Small intestine (tissue), 7 donors: ENCODE data around the gene ASIC1. TPM values are rescaled to one million over a fixed set of nuclear protein-coding genes. Genes with fewer than 3 reads are reported as not detected.
"Not testable (repeated sequence)": the region's sequence is repeated elsewhere in the genome, so short reads cannot be mapped to it uniquely, and the experiment has no call there.

Experiments
- DNase-seq, 2 donors: peaks; one replicate each; pipeline versions ENCODE4 v3.0.0 to v3.0.0-alpha.2; 2013
- FAIRE-seq: peaks from 2 replicates; lab custom pipeline; 2012; peaks lifted over from hg19 to GRCh38; lab: Jason Lieb, UNC
- H3K27ac ChIP-seq, 3 donors: one replicate each; pipeline ENCODE4 v1.5.1; 2013; ENCODE audit warnings: low read length in 2 of 3, mild to moderate bottlenecking in 2 of 3, control low read depth in 1 of 3, inconsistent platforms in 1 of 3, low read depth in 1 of 3, moderate library complexity in 1 of 3
- H3K27me3 ChIP-seq, 3 donors: one replicate each; pipeline ENCODE4 v1.6.1; 2013; ENCODE audit warnings: low read length in 3 of 3, inconsistent platforms in 1 of 3; ENCODE audit not compliant: control insufficient read depth in 3 of 3, insufficient read depth in 3 of 3
- H3K36me3 ChIP-seq, 3 donors: one replicate each; pipeline ENCODE4 v1.6.1; 2013; ENCODE audit warnings: low read length in 3 of 3, inconsistent platforms in 1 of 3, low read depth in 1 of 3, mild to moderate bottlenecking in 1 of 3, moderate library complexity in 1 of 3; ENCODE audit not compliant: control insufficient read depth in 3 of 3, insufficient read depth in 2 of 3
- H3K4me1 ChIP-seq, 3 donors: one replicate each; pipeline ENCODE4 v1.6.1; 2013; ENCODE audit warnings: low read length in 2 of 3, inconsistent platforms in 1 of 3, low read depth in 1 of 3, mild to moderate bottlenecking in 1 of 3, moderate library complexity in 1 of 3; ENCODE audit not compliant: control insufficient read depth in 3 of 3, insufficient read depth in 2 of 3
- H3K4me3 ChIP-seq, 3 donors: one replicate each; pipeline ENCODE4 v1.5.1; 2013; ENCODE audit warnings: low read length in 3 of 3, control low read depth in 1 of 3, inconsistent platforms in 1 of 3, low read depth in 1 of 3, mild to moderate bottlenecking in 1 of 3, moderate library complexity in 1 of 3
- H3K9me3 ChIP-seq, 2 donors: one replicate each; pipeline ENCODE4 v1.6.1; 2013; ENCODE audit warnings: low read depth in 1 of 2, low read length in 1 of 2; ENCODE audit not compliant: control insufficient read depth in 2 of 2, insufficient read depth in 1 of 2
- WGBS, 3 donors: extraction: QIAGEN DNeasy Blood & Tissue Kit; methylation state at CpG; one replicate each; pipeline ENCODE4 v1.1.7; 2013; 5-methylcytosine and 5-hydroxymethylcytosine counted together
- polyA plus RNA-seq, 4 donors: library from polyadenylated mRNA; stranded (reverse) in 3 of 4; unstranded in 1 of 4; fragments of 200-250 nt in 3 of 4; fragments of 120-200 nt in 1 of 4; gene quantifications; one replicate each; pipeline versions ENCODE4 v1.2.1 to v1.2.3, GENCODE V29; 2013
- donor health status: healthy with polysubstance abuse.
- donor health status: control.
- donor health status: control.
- donor health status: Bipolar disorder and iron deficiency.
- donor health status: healthy.

Gene ASIC1
- polyA plus RNA-seq, 4 donors: 0.81 to 2.2 (median 0.85) TPM; not detected in 1

- Histone ChIP-seq H3K27me3 (no peaks in the 10 kb centered on the region), H3K4me3 (no peak overlapping the region), H3K9me3 (no peaks in the 10 kb centered on the region), H3K27ac (no peak overlapping the region), H3K4me1 (peaks cover 0 to 51% (median 9%) of the 10 kb centered on the region in 3 donors), H3K36me3 (peaks cover 0 to 7% (median 0%) of the 10 kb centered on the region in 3 donors)
- no peak for FAIRE-seq
- DNase-seq: no peak
- WGBS, 3 donors: 85 to 87% (median 85%) methylated on average over 5 of the region's 5 CpGs
Measured at GRCh38 chr12:50079771-50080170, 22.4 kb downstream of the ASIC1 start.

- peak in 1 of 2 donors; percentile 47 for DNase-seq
- WGBS, 3 donors: 61 to 65% (median 63%) methylated on average over 37 to 46 of the region's 46 CpGs
Measured at GRCh38 chr12:50081096-50081808, 23.9 kb downstream of the ASIC1 start.

GRCh38 chr12:50082644-50083043, 25.2 kb downstream of the ASIC1 start:
- Histone ChIP-seq H3K9me3 (no peaks in the 10 kb centered on the region), H3K27ac (peak overlapping the region; percentile 59 to 91 (median 91)), H3K36me3 (peaks cover 4 to 14% (median 11%) of the 10 kb centered on the region in 3 donors), H3K4me3 (no peak overlapping the region), H3K27me3 (no peaks in the 10 kb centered on the region), H3K4me1 (peaks cover 0 to 43% (median 9%) of the 10 kb centered on the region in 3 donors)
- DNase-seq (peak; percentile 95 to 96), FAIRE-seq (no peak)
- WGBS, 3 donors: 12 to 60% (median 38%) methylated on average over 7 of the region's 7 CpGs

More at GRCh38 chr12:50081096-50081808, 23.9 kb downstream of the ASIC1 start:
- Histone ChIP-seq H3K4me3 (no peak overlapping the region), H3K27ac (peak overlapping the region in 1 of 3 donors; percentile 91), H3K36me3 (peaks cover 0 to 7% (median 0%) of the 10 kb centered on the region in 3 donors), H3K9me3 (no peaks in the 10 kb centered on the region), H3K27me3 (no peaks in the 10 kb centered on the region), H3K4me1 (peaks cover 0 to 43% (median 9%) of the 10 kb centered on the region in 3 donors)
- FAIRE-seq: no peak

GRCh38 chr12:50083301-50083700, 25.9 kb downstream of the ASIC1 start:
- Histone ChIP-seq H3K4me3 (no peak overlapping the region), H3K36me3 (peaks cover 6 to 16% (median 12%) of the 10 kb centered on the region in 3 donors), H3K4me1 (peaks cover 0 to 43% (median 9%) of the 10 kb centered on the region in 3 donors), H3K9me3 (no peaks in the 10 kb centered on the region), H3K27me3 (no peaks in the 10 kb centered on the region), H3K27ac (peak overlapping the region; percentile 11 to 91 (median 91))
- no peak for FAIRE-seq
- DNase-seq: no peak
- WGBS, 3 donors: 75 to 91% (median 91%) methylated on average over 1 of the region's 1 CpG

- not testable (repeated sequence) for H3K27me3 ChIP-seq, DNase-seq, FAIRE-seq, H3K9me3 ChIP-seq
- peaks cover 8 to 18% (median 12%) of the 10 kb centered on the region in 3 donors for H3K36me3 ChIP-seq
- peak overlapping the region; percentile 78 to 88 (median 80) for H3K4me3 ChIP-seq
- WGBS, 3 donors: 39 to 43% (median 40%) methylated on average over 7 of the region's 7 CpGs
- H3K27ac ChIP-seq: peak overlapping the region; percentile 88 to 94 (median 90)
- H3K4me1 ChIP-seq: peaks cover 0 to 43% (median 9%) of the 10 kb centered on the region in 3 donors
Measured at GRCh38 chr12:50084409-50084774, 27.0 kb downstream of the ASIC1 start.

GRCh38 chr12:50084775-50085614, 27.6 kb downstream of the ASIC1 start, which contains the start of gene SMARCD1:
TSS of gene SMARCD1 (plus strand) at chr12:50085342. CDS start at chr12:50085370, 28 bp downstream.
- Histone ChIP-seq H3K27me3 (no peaks in the 10 kb centered on the region), H3K4me3 (peak within 1 kb of the TSS; percentile 78 to 88 (median 80)), H3K36me3 (peaks cover 11 to 22% (median 16%) of the 10 kb centered on the region in 3 donors), H3K27ac (peak within 1 kb of the TSS; percentile 88 to 94 (median 90)), H3K4me1 (peaks cover 0 to 43% (median 9%) of the 10 kb centered on the region in 3 donors), H3K9me3 (no peaks in the 10 kb centered on the region)
- peak; percentile 90 to 94 for DNase-seq
- no peak for FAIRE-seq
- WGBS, 3 donors: 0 to 1% (median 1%) methylated on average over 50 to 69 of the region's 69 CpGs

GRCh38 chr12:50085615-50086072, 28.2 kb downstream of the ASIC1 start:
- peaks cover 0 to 40% (median 9%) of the 10 kb centered on the region in 3 donors for H3K4me1 ChIP-seq
- peak overlapping the region; percentile 78 to 88 (median 80) for H3K4me3 ChIP-seq
- no peak for DNase-seq
- H3K27ac ChIP-seq: peak overlapping the region; percentile 64 to 94 (median 75)
- WGBS, 3 donors: 6 to 8% (median 7%) methylated on average over 8 of the region's 8 CpGs
- no peaks in the 10 kb centered on the region for H3K27me3 ChIP-seq
- FAIRE-seq: no peak
- peaks cover 16 to 28% (median 19%) of the 10 kb centered on the region in 3 donors for H3K36me3 ChIP-seq
- H3K9me3 ChIP-seq: no peaks in the 10 kb centered on the region

GRCh38 chr12:50086148-50086547, 28.8 kb downstream of the ASIC1 start:
- FAIRE-seq (no peak), DNase-seq (peak; percentile 26 to 54)
- Histone ChIP-seq H3K4me1 (peaks cover 0 to 35% (median 9%) of the 10 kb centered on the region in 3 donors), H3K4me3 (peak overlapping the region in 2 of 3 donors; percentile 78 to 80), H3K27me3 (no peaks in the 10 kb centered on the region), H3K9me3 (no peaks in the 10 kb centered on the region), H3K27ac (peak overlapping the region; percentile 64 to 94 (median 75)), H3K36me3 (peaks cover 16 to 33% (median 19%) of the 10 kb centered on the region in 3 donors)
- 28 to 63% (median 54%) methylated on average over 5 of the region's 5 CpGs for WGBS, 3 donors
